B cell (primary cell): ENCODE results near the gene STAT1. TPM values are rescaled to one million over a fixed set of nuclear protein-coding genes. Genes with fewer than 3 reads are reported as not detected.

Experiments used
- ATAC-seq: fragments of 200-7000 bp; cut with Tn5 transposase; one replicate; pipeline ENCODE4 v1.10.0; 2021; ENCODE audit warnings: low read depth, mild to moderate bottlenecking, moderate number of reproducible peaks, moderate library complexity
- CTCF ChIA-PET: fragments of 350-600 bp; sonication (Branson Sonifier 250); formaldehyde crosslinking; loops from one replicate; lab custom pipeline; 2021; ENCODE audit warnings: antibody characterized with exemption, inconsistent platforms; lab: Charles Lee
- POLR2A ChIA-PET: fragments of 350-600 bp; sonication (Branson Sonifier 250); formaldehyde crosslinking; loops from one replicate; lab custom pipeline; 2021; ENCODE audit warnings: antibody characterized with exemption; lab: Charles Lee
- DNase-seq: peaks from one replicate; pipeline ENCODE4 v3.0.0; 2013
- H2AFZ ChIP-seq: 2 replicates; pipeline ENCODE4 v1.6.1; 2012; ENCODE audit warnings: mild to moderate bottlenecking, low read depth, low read length; ENCODE audit not compliant: insufficient read depth, poor library complexity, severe bottlenecking
- H3K27ac ChIP-seq, 2 donors: 1 replicate in 1 of 2; 2 replicates in 1 of 2; pipeline ENCODE4 v1.5.1; 2012 to 2013; ENCODE audit warnings: low read length in 2 of 2, mild to moderate bottlenecking in 2 of 2, moderate library complexity in 1 of 2
- H3K27me3 ChIP-seq, 4 experiments: fragments of 200-600 bp in 1 of 4; sonication (generic) in 1 of 4; replicated peaks in 1 of 4; 1 replicate in 2 of 4; 2 replicates in 2 of 4; pipeline versions ENCODE4 v1.6.1 to v1.7.0; 2013 to 2016; ENCODE audit warnings: low read length in 3 of 4, mild to moderate bottlenecking in 2 of 4, mixed read lengths in 1 of 4, moderate library complexity in 1 of 4; ENCODE audit not compliant: insufficient read depth in 4 of 4, control insufficient read depth in 3 of 4; ENCODE audit errors: control extremely low read depth in 1 of 4
- H3K36me3 ChIP-seq, 2 experiments: replicated peaks in 1 of 2; 1 replicate in 1 of 2; 2 replicates in 1 of 2; pipeline versions ENCODE4 v1.6.1 to v1.7.1; 2013; ENCODE audit warnings: low read length in 1 of 2; ENCODE audit not compliant: insufficient read depth in 2 of 2, control insufficient read depth in 1 of 2; ENCODE audit errors: control extremely low read depth in 1 of 2, extremely low read depth in 1 of 2
- H3K4me1 ChIP-seq, 2 donors: fragments of 200-600 bp in 1 of 2; sonication (generic) in 1 of 2; 1 replicate in 1 of 2; 2 replicates in 1 of 2; pipeline versions ENCODE4 v1.5.1 to v1.6.1; 2013 to 2017; ENCODE audit warnings: low read length in 2 of 2; ENCODE audit not compliant: control insufficient read depth in 2 of 2, insufficient read depth in 2 of 2
- H3K4me2 ChIP-seq: replicated peaks from 2 replicates; pipeline ENCODE3; 2012; ENCODE audit warnings: mild to moderate bottlenecking, low read depth, low read length; ENCODE audit not compliant: poor library complexity, severe bottlenecking
- H3K4me3 ChIP-seq, 5 experiments: fragments of 200-600 bp in 1 of 5; sonication (generic) in 1 of 5; 1 replicate in 3 of 5; 2 replicates in 2 of 5; pipeline versions ENCODE4 v1.5.1 to v1.7.0; 2011 to 2016; ENCODE audit warnings: low read length in 4 of 5, mild to moderate bottlenecking in 4 of 5, low read depth in 2 of 5, control low read depth in 1 of 5, moderate library complexity in 1 of 5; ENCODE audit not compliant: insufficient read depth in 1 of 5; ENCODE audit errors: control extremely low read depth in 1 of 5, extremely low read depth in 1 of 5
- H3K79me2 ChIP-seq: fragments of 200-600 bp; sonication (generic); one replicate; pipeline ENCODE4 v1.6.0; 2016; ENCODE audit warnings: low read length; ENCODE audit not compliant: control insufficient read depth, insufficient read depth
- H3K9ac ChIP-seq: fragments of 200-600 bp; sonication (generic); 2 replicates; pipeline ENCODE4 v1.6.1; 2017; ENCODE audit warnings: mild to moderate bottlenecking, low read length, moderate library complexity
- H3K9me3 ChIP-seq, 3 donors: one replicate each; pipeline versions ENCODE4 v1.6.1 to v1.7.1; 2013; ENCODE audit warnings: low read length in 2 of 3; ENCODE audit not compliant: control insufficient read depth in 2 of 3, insufficient read depth in 1 of 3; ENCODE audit errors: control extremely low read depth in 1 of 3
- H4K20me1 ChIP-seq: 2 replicates; pipeline ENCODE4 v1.6.0; 2012; ENCODE audit warnings: mild to moderate bottlenecking, low read length; ENCODE audit not compliant: insufficient read depth, control insufficient read depth, poor library complexity, severe bottlenecking
- H3K27ac Mint-ChIP-seq: one replicate; pipeline ENCODE4 v1.8.0; 2021; ENCODE audit warnings: mixed read lengths
- H3K27me3 Mint-ChIP-seq: one replicate; pipeline ENCODE4 v1.8.0; 2021; ENCODE audit warnings: mixed read lengths
- H3K4me1 Mint-ChIP-seq: one replicate; pipeline ENCODE4 v1.8.0; 2021; ENCODE audit warnings: mixed read lengths
- H3K4me3 Mint-ChIP-seq: one replicate; pipeline ENCODE4 v1.8.0; 2021; ENCODE audit warnings: mixed read lengths
- H3K9me3 Mint-ChIP-seq: one replicate; pipeline ENCODE4 v1.8.0; 2022; ENCODE audit warnings: mixed read lengths; ENCODE audit not compliant: insufficient read depth
- CTCF ChIP-seq: fragments of 200-600 bp; IDR thresholded peaks from one replicate; pipeline ENCODE4 v1.8.0; 2022; ENCODE audit warnings: antibody characterized with exemption, mild to moderate bottlenecking
- EZH2 ChIP-seq: IDR thresholded peaks from 2 replicates; pipeline ENCODE4 v1.6.1; 2012; ENCODE audit warnings: borderline replicate concordance, low read depth, mild to moderate bottlenecking, moderate library complexity, low read length; ENCODE audit not compliant: insufficient read depth, poor library complexity, severe bottlenecking
- WGBS: methylation state at CpG from one replicate; pipeline ENCODE4 v1.1.5; 2013; ENCODE audit warnings: missing lambda C conversion rate; ENCODE audit not compliant: insufficient coverage; 5-methylcytosine and 5-hydroxymethylcytosine counted together
- intact Hi-C: fragments of 100-400 bp; cut with micrococcal nuclease; formaldehyde crosslinking; loops from one replicate; pipeline ENCODE4 v1.10.0; 2022
- polyA plus RNA-seq: library from polyadenylated mRNA; depleted of rRNA; stranded (reverse); fragments of >200 nt; gene quantifications from 2 replicates; pipeline ENCODE4 v1.2.3, GENCODE V29; 2012
- total RNA-seq, 2 donors: library from RNA; stranded (reverse); fragments of 120-200 nt in 1 of 2; gene quantifications; 1 replicate in 1 of 2; 2 replicates in 1 of 2; pipeline versions ENCODE4 v1.2.3 to v1.2.4, GENCODE V29; 2013 to 2022

The STAT1 gene
- total and polyA plus RNA-seq, 2 donors (not counting 1 experiment from before 2014, with no cell fraction given) = 20.5 to 50.9 TPM

GRCh38 chr2:190950566-190950991 is 63.4 kb downstream of the STAT1 start:
- H3K9me3 Mint-ChIP-seq = no peaks in the 10 kb centered on the region
- ATAC-seq (no peak), DNase-seq (no peak)
- Histone ChIP-seq H3K9me3 (no peaks in the 10 kb centered on the region), H3K27ac (no peak overlapping the region), H3K4me3 (no peak overlapping the region), H3K4me2 (no peak overlapping the region), H2AFZ (no peak overlapping the region), H3K36me3 (no peaks in the 10 kb centered on the region), H4K20me1 (no peaks in the 10 kb centered on the region), H3K79me2 (no peaks in the 10 kb centered on the region), H3K4me1 (peaks cover 14 to 18% of the 10 kb centered on the region in 2 donors), H3K9ac (no peak overlapping the region), H3K27me3 (no peaks in the 10 kb centered on the region)
- CTCF ChIA-PET = interaction anchor here (0.5 to 1.2 kb wide), 3 partner anchors 10 to 605 kb away, joined by 3 to 4 read pairs (median 3); no protein-coding TSS in a partner anchor
- 93% methylated on average over 3 of the region's 3 CpGs for WGBS
- intact Hi-C loops = no loop called here
- no peak overlapping the region for H3K4me3 Mint-ChIP-seq
- H3K4me1 Mint-ChIP-seq = peaks cover 16% of the 10 kb centered on the region
- no peaks in the 10 kb centered on the region for H3K27me3 Mint-ChIP-seq
- POLR2A ChIA-PET = interaction anchor here (0.6 kb wide), 1 partner anchor 70 kb away, joined by 4 read pairs; no protein-coding TSS in a partner anchor
- TF ChIP-seq EZH2 (no peak), CTCF (no peak)
- no peak overlapping the region for H3K27ac Mint-ChIP-seq

- no peak for TF ChIP-seq CTCF
- no peak for TF ChIP-seq EZH2
- H3K4me3 Mint-ChIP-seq = no peak overlapping the region
- no peaks in the 10 kb centered on the region for H3K9me3 ChIP-seq
- no peaks in the 10 kb centered on the region for H4K20me1 ChIP-seq
- peaks cover 16% of the 10 kb centered on the region for H3K4me1 Mint-ChIP-seq
- no peaks in the 10 kb centered on the region for H3K79me2 ChIP-seq
- no peak overlapping the region for H3K4me2 ChIP-seq
- POLR2A ChIA-PET = no interaction called here
- H3K27ac ChIP-seq = no peak overlapping the region
- H3K4me1 ChIP-seq = peaks cover 14 to 18% of the 10 kb centered on the region in 2 donors
- H3K9me3 Mint-ChIP-seq = no peaks in the 10 kb centered on the region
- DNase-seq = no peak
- intact Hi-C loops = loop anchor here (1.0 kb wide), 1 partner anchor 98 kb away; no protein-coding TSS in a partner anchor
- H3K9ac ChIP-seq = no peak overlapping the region
- H3K27me3 ChIP-seq = no peaks in the 10 kb centered on the region
- no peak overlapping the region for H3K27ac Mint-ChIP-seq
- no peak overlapping the region for H2AFZ ChIP-seq
- no peak for ATAC-seq
- 85% methylated on average over 2 of the region's 2 CpGs for WGBS
- H3K4me3 ChIP-seq = no peak overlapping the region
- CTCF ChIA-PET = interaction anchor here (1.3 to 4.3 kb wide), 3 partner anchors 36 to 169 kb away, joined by 3 to 32 read pairs (median 4); no protein-coding TSS in a partner anchor
- H3K36me3 ChIP-seq = peaks cover 0 to 2% of the 10 kb centered on the region in 2 experiments
- no peaks in the 10 kb centered on the region for H3K27me3 Mint-ChIP-seq
Observed at GRCh38 chr2:190948671-190949070, 65.3 kb downstream of the STAT1 start.
